DOHH2 (cell line): ENCODE data around the gene ARHGDIB.

ENCODE experiments used
- EZH2phosphoT487 ChIP-seq: fragments of 200-600 bp; sonication (generic); IDR thresholded peaks from 2 replicates; pipeline ENCODE4 v1.6.1; 2017; ENCODE audit warnings: borderline replicate concordance, mild to moderate bottlenecking, antibody characterized with exemption, low read length, moderate library complexity, mixed read lengths
- TF ChIP-seq, protein P1 (sequence below): fragments of 200-600 bp; sonication (generic); IDR thresholded peaks from one replicate; pipeline ENCODE4 v1.5.1; 2014; ENCODE audit warnings: antibody characterized with exemption, mild to moderate bottlenecking, low read depth, low read length; ENCODE audit not compliant: poor library complexity, severe bottlenecking

DNA sequence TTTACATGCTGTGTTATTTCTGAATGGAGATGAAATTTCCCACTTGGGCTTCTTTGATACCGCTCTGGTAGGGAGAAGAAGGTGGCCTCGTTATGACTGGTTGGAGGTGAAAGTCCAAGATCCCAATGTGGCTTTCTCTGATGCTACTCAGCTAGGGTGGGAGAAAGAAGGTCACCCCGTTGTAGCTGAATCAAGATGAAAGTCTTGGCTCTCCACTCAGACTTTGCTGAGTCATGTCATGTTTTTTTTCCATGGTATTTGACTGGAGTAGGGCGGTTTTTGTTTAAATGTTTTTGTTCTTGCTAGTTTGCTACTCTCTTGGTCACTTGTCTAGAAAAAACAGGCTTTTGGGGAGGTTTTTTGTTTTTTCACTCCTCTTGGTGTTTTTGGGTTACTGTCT, 9.1 kb upstream of the ARHGDIB start:
- no peak for TF ChIP-seq EZH2phosphoT487
- TF ChIP-seq, protein P1, sequence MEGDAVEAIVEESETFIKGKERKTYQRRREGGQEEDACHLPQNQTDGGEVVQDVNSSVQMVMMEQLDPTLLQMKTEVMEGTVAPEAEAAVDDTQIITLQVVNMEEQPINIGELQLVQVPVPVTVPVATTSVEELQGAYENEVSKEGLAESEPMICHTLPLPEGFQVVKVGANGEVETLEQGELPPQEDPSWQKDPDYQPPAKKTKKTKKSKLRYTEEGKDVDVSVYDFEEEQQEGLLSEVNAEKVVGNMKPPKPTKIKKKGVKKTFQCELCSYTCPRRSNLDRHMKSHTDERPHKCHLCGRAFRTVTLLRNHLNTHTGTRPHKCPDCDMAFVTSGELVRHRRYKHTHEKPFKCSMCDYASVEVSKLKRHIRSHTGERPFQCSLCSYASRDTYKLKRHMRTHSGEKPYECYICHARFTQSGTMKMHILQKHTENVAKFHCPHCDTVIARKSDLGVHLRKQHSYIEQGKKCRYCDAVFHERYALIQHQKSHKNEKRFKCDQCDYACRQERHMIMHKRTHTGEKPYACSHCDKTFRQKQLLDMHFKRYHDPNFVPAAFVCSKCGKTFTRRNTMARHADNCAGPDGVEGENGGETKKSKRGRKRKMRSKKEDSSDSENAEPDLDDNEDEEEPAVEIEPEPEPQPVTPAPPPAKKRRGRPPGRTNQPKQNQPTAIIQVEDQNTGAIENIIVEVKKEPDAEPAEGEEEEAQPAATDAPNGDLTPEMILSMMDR: no peak
